ENCODE measurements around the gene ANKRD18B.
"Not testable (repeated sequence)": the region's sequence is repeated elsewhere in the genome, so short reads cannot be mapped to it uniquely, and the experiment has no call there.

ANKRD18B gene

GRCh38 chr9:33535541-33535940 lies 11.5 kb downstream of the ANKRD18B start:
- no peak for DNase-seq (ENCODE audit: low read depth)

DNA sequence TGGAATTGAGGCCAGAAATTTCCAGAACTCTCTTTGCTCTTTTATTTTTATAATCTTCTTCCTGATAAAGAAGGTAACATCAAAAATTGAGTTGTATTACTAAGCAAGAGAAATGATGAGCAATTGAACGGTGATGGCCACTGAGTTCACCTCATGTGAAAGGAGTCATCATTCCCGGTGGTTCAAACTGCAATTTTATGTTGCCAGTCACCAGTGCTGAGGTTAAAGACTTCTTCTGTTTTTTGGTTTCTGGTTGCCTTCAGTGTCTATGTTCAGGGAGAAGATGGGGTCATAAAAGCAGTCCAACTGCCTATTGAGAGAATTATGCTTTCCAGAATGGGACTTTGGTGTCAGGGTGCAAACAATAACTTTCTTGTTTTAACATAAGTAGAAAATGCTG lies 19.4 kb downstream of the ANKRD18B start:
- DNase-seq (ENCODE audit: low read depth) = not testable (repeated sequence)

- DNase-seq (ENCODE audit: low read depth) = not testable (repeated sequence)
Measured at GRCh38 chr9:33545715-33546114, 21.7 kb downstream of the ANKRD18B start.

DNA sequence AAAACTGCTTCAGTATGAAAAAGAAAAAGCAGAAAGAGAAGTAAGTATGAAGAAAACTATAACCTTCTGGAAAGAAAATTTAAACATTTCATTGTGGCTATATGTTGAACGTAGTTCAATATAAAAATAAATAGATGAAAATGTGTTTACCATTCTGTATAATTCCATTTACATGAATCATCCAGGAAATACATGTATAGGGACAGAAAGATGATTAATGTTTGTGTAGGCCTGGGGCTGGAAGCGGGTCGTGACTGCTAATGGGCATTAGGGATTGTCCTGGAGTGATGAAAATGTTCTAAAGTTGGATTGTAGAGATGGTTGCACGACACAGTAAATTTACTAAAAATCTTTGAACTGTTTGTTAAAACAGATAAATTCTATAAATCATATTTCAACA lies 24.8 kb downstream of the ANKRD18B start:
- DNase-seq (ENCODE audit: low read depth) = not testable (repeated sequence)

DNA sequence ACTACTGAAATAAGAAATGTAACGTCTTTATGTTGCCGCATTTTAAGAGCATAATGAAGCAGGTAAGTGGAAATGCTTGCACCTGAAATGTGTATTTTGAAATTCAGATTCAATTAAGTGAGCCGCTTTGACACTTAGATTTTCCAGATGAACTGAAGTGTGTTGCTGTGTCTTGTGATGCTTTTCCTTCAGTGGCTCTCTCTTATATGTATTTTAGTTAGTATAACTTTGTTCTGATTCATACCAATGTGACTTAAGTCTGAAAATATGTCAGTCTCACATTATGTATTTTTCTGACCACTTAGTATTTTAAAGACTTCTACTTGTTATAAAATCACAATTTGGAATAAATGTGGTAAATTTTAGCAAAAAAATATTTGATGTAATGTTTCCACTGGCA lies 25.4 kb downstream of the ANKRD18B start:
- not testable (repeated sequence) for DNase-seq (ENCODE audit: low read depth)

DNA sequence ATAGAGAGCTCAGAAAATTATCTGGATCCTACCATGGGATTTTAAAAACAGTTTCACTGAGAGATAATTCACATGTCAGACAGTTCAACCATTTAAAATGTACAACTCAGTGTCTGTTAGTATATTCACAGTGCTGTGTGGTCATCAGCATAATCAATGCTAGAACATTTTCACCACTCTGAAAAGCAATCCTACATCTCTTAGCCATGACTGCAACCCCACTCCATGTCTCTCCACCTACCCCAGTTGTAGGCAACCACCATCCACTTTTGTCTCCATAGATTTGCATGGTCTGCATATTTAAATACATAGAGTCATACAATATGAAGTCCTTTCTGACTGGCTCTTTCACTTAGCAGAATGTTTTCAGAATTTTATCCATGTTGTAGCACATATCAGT lies 27.1 kb downstream of the ANKRD18B start:
- DNase-seq (ENCODE audit: low read depth) = not testable (repeated sequence)

GRCh38 chr9:33552315-33552725 lies 28.3 kb downstream of the ANKRD18B start:
- DNase-seq (ENCODE audit: low read depth) = not testable (repeated sequence)

DNA sequence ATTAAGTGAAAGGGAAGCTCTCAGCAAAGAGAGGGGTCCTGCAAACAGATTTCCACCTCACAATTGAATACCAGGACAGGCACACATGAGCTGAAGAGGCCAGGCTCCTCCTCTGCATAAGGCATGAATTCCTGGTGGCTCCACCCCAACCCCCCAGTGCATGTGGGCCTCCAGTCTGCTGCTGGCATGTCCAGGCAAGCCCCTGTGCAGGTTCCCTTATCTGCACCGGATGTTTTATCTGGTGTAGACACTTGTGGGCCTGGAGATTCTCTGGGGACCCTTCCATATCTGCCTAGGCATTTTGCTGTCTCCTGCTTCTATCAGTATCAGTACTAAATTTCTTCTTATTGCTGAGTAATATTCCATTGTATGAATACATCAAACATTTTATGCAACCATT lies 36.2 kb downstream of the ANKRD18B start:
- not testable (repeated sequence) for DNase-seq (ENCODE audit: low read depth)

DNA sequence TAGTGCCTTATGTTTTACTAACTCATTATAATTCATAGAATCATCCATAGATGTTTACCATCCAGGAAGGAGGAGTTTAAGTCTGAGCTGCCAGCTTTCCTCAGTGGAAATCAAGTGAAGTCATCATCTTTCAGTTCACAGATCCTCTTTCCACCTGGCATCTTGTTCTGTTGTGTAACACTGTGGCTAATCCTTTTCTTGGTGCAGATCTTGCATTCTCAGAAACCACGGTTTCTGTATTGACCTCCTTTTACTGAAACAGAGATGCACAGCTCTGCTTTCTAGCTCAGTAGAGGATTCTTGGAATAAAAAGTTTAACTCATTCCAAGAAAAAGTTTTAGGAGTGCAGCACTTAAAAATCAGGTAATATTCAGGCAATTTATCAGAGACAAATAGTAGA lies 38.1 kb downstream of the ANKRD18B start:
- not testable (repeated sequence) for DNase-seq (ENCODE audit: low read depth)

DNA sequence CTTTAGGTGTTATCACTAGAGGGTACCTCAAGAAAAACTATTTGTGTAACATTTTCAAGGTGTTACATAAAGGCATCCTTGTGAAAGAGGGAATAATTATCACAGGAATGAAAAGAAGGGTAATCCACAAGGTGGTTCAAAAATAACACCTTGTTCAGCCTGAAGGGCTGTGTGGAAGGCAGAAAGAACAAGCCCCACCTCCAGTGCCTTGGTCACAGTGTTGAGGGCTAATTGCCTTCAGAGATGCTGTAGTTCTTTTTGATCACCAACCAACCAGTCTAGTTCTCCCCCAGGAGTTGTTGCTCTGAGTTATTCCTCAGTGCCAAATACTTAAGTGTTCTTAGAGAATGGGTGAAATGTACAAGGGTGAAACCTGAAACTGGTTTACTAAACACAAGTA lies 43.7 kb downstream of the ANKRD18B start:
- DNase-seq (ENCODE audit: low read depth) = not testable (repeated sequence)

DNA sequence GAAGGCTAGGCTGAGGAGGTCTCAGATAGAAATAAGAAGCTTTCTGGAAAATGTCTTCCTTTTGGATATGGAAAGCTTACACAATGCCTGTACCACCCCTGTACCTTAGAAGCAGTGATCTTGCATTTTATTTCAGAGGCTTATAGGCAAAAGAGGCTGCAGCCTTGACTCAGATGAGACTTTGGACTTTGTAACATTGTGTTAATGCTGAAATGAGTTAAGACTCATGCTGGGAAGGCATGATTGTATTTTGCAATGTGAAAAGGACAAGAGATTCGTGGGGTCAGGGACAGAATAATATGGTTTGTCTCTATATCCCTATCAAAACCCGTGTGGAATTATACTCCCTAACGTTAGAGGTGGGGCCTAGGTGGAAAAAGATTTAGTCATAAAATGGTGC lies 53.7 kb downstream of the ANKRD18B start:
- not testable (repeated sequence) for DNase-seq (ENCODE audit: low read depth)

DNA sequence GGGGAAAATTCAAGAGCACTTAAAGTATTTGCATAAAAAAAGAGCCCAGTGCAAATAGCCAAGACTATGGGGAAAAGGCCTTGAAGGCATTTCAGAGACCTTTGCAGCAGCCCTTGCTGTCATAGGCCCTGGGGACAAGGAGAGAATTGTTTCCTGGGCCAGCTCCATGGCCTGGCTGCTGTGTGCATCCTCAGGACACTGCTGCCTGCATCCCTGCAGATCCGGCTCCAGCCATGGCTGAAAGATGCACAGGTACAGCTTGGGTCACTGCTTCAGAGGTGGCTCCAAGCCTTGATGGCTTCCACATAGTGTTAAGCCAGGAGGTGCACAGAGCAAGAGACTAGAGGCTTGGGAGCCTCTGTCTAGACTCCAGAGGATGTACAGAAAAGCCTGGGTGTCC lies 55.9 kb downstream of the ANKRD18B start:
- not testable (repeated sequence) for DNase-seq (ENCODE audit: low read depth)

DNA sequence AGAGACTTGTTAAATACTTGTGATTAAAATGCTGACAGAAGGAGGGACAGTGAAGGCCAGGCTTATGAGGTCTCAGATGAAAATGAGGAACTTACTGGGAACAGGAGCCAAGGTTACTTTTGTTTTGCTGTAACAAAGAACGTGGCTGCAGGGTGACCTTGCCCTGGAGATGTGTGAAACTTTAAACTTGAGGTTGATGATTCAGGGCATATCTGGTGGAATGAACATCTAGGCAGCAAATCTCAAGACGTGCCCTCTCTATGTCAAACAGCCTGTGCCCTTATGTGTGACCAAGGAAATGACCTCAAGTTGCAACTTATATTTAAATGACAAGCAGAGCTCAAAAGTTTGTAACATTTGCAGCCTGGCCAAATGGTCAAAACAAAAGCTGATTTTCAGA lies 58.6 kb downstream of the ANKRD18B start:
- not testable (repeated sequence) for DNase-seq (ENCODE audit: low read depth)

DNA sequence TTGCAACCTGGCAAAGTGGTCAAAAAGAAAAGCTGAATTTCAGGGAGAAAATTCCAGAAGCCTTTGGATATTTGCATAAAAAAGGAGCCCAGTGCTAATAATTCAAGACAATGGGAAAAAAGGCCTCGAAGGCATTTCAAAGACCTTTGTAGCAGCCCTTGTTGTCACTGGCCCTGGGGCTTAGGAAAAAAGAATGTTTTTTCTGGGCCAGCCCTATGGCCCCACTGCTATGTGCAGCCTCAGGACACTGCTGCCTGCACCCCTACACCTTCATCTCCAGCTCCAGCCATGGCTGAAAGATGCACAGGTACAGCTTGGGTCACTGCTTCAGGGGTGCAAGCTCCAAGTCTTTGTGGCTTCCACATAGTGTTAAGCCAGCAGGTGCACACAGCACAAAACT lies 62.1 kb downstream of the ANKRD18B start:
- not testable (repeated sequence) for DNase-seq (ENCODE audit: low read depth)

- DNase-seq (ENCODE audit: low read depth) = not testable (repeated sequence)
Measured at GRCh38 chr9:33587799-33588198, 63.7 kb downstream of the ANKRD18B start.

DNA sequence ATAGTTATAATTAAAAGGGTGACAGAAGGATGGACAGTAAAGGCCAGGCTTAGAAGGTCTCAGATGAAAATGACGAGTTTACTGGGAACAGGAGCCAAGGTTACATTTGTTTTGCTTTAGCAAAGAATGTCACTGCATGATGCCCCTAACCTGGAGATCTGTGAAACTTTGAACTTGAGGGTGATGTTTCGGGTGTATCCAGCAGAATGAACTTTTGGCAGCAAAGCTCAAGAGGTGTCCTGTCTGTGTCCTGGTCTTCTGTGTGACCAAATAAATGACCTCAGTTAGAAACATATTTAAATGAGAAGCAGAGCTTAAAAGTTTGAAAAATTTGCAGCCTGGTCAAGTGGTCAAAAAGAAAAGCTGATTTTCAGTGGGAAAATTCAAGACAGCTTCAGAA lies 64.8 kb downstream of the ANKRD18B start:
- DNase-seq (ENCODE audit: low read depth) = not testable (repeated sequence)

DNA sequence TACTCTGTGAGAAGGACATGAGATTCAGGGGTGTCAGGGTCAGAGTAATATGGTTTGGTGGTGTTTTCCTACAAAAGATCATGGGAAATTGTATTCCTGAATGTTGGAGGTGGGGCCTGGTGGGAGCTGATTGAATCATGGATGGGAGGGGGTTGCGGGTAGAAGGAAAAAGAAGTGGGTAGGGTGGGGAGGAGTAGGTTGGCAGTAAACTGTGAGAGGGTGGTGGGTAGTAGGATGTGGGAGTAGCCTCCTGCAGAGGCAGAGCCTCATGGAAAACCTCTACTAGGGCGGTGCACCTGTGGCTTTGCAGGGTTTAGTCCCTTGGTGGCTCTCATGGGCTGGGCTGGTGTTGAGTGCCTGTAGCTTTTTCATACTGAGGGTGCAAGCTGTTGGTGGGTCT lies 66.8 kb downstream of the ANKRD18B start:
- not testable (repeated sequence) for DNase-seq (ENCODE audit: low read depth)

- DNase-seq (ENCODE audit: low read depth) = not testable (repeated sequence)
Measured at GRCh38 chr9:33596974-33597373, 72.9 kb downstream of the ANKRD18B start.

DNA sequence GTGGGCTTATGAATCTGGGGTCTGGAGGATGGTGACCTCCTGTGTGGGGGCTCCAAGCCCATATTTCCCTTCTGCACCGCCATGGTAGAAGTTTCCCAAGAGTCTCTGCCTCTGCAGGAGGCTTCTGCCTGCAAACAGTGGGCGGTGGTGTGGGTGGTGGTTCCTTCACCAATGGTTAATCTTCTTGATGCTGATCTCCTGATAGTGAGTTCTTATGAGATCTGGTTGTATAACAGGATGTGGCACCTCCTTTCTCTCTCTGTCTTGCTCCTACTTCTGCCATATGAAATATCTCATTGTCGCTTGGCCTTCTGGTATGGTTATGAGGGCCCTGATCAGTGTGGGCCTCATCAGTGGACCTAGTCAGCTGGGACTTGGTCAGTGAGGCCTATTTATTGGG lies 73.3 kb downstream of the ANKRD18B start:
- DNase-seq (ENCODE audit: low read depth) = not testable (repeated sequence)

DNA sequence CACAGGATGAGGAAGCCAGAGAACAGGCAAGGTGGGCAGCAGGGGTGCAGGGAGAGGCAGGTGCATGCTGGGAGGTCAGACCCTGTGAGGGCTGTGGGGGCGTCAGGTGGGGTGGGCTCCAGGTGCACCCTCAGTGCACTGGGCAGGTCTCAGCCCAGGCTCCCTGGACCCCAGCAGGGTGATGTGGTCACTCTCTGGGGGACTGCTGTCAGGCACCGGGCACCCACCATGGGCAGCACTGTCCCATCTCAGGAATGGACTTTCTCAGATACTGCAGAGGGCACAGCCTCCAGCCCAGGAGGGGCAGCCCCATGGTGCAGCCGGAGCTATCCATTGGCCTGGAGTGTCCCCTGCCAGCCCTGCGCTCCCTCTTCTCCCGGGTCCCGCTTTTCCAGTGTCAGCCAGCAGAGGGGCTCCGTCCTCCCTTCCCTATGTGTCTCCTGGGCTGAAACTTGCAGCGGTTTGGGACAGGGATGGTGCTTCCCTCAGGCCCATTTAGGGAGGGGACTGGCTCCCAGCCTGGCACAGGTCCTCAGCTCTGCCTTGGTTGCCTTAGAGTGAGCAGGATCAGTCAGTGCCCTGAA lies 74.8 kb downstream of the ANKRD18B start:
- DNase-seq (ENCODE audit: low read depth) = not testable (repeated sequence)

DNA sequence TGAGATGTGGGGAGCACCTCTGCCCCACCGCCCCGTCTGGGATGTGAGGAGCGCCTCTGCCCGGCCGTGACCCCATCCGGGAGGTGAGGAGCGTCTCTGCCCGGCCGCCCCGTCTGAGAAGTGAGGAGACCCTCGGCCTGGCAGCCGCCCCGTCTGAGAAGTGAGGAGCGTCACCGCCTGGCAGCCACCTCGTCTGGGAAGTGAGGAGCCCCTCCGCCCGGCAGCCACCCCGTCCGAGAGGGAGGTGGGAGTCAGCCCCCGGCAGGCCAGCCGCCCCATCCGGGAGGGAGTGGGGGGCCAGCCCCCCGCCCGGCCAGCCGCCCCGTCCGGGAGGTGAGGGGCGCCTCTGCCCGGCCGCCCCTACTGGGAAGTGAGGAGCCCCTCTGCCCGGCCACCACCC lies 76.9 kb downstream of the ANKRD18B start:
- DNase-seq (ENCODE audit: low read depth) = not testable (repeated sequence)

GRCh38 chr9:33604249-33604648 lies 80.2 kb downstream of the ANKRD18B start:
- not testable (repeated sequence) for DNase-seq (ENCODE audit: low read depth)

DNA sequence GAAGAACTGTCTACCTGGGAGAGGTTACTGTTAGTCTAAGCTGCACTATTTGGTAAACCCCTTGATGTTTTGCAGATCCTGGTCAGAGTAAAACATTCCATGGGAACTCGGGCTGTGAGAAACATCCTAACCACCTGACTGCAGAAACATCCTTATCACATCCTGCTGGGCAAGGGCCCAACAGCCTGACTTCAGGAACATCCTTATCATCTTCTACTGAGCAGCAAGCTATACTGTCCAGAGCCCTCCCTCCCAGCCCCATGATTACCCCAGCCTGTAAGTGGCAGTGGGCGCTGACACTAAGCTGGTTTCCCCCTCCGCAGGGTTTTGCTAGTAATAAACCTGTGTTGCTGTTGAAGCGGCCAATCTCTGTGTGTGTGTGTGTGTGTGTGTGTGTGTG lies 80.9 kb downstream of the ANKRD18B start:
- DNase-seq (ENCODE audit: low read depth) = not testable (repeated sequence)

- DNase-seq (ENCODE audit: low read depth) = no peak
Measured at GRCh38 chr9:33611358-33611757, 87.3 kb downstream of the ANKRD18B start.
